Measurements from ENCODE around the gene TP53AIP1.

The TP53AIP1 gene

GRCh38 chr11:128904303-128904655 lies 38.4 kb downstream of the TP53AIP1 start:
- peak overlapping the region in 7 of 10 experiments; percentile 8 to 69 (median 52); a peak in 9 of 20 replicates for H3K4me3 ChIP-seq
- no peaks in the 10 kb centered on the region for H3K9me3 ChIP-seq (replicated peaks in 1 of 11)
- peak overlapping the region in 9 of 11 experiments; percentile 30 to 90 (median 67); a peak in 12 of 22 replicates for H3K27ac ChIP-seq
- H4K20me1 ChIP-seq = peaks cover 0 to 6% (median 0%) of the 10 kb centered on the region in 11 experiments; a peak in 1 of 22 replicates
- peak overlapping the region; percentile 15 to 77 (median 65); a peak in 15 of 22 replicates for H3K9ac ChIP-seq
- H3K36me3 ChIP-seq = peaks cover 0 to 11% (median 0%) of the 10 kb centered on the region in 11 experiments; a peak in 1 of 22 replicates
- H3K27me3 ChIP-seq = peaks cover 0 to 4% (median 0%) of the 10 kb centered on the region in 11 experiments; a peak in 3 of 22 replicates
- no peak for TF ChIP-seq Cebpa-rat (IDR thresholded peaks at IDR 0.05)
- H3K4me1 ChIP-seq = peaks cover 55 to 70% (median 63%) of the 10 kb centered on the region in 10 experiments
- peak overlapping the region; percentile 86 to 97 (median 92) for H3K4me2 ChIP-seq

DNA sequence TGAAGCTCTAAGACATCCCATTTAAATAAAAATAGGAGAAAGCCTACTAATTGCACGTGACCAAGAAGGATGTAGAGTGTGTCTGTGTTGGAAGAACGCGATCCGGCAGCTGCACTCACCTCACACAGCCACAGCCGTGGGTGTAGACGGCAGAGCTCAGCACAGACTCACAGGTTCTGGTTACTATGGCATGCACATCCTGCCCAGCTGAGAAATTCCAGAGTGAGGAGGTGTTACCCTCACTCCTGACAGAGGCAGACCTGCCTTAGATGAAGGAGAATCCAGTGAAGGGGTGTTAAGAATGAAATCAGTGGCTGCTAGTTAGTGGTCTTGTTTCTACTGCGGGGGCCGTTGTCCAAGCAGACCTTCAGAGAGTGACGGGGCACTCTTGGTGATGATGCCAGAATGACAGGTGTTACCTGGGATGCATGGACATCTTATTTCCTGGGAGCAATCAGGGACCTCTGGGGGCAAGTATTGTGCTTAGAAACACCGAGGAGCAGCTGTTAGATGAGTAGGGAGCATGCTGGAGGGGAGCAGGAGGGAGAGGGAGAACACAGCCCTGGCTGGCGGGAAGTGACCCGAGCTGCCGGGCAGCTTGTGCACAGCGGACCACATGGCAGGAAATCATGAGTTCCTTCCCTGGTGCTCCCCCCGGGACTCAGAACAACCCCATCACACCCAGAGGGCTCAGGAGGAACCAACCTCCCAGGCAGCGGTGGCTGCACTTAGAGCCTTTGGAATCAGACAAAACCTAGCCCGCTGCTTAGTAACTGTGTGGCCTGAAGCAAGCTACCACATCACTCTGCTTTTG lies 39.2 kb downstream of the TP53AIP1 start:
- H3K4me3 ChIP-seq = peak overlapping the region in 7 of 10 experiments; percentile 8 to 69 (median 45); a peak in 5 of 20 replicates
- peaks cover 47 to 62% (median 57%) of the 10 kb centered on the region in 10 experiments for H3K4me1 ChIP-seq
- H3K27ac ChIP-seq = peak overlapping the region in 7 of 11 experiments; percentile 38 to 90 (median 67); a peak in 8 of 22 replicates
- no peaks in the 10 kb centered on the region for H3K9me3 ChIP-seq (replicated peaks in 1 of 11)
- H4K20me1 ChIP-seq = peaks cover 0 to 6% (median 0%) of the 10 kb centered on the region in 11 experiments; a peak in 1 of 22 replicates
- peaks cover 0 to 11% (median 0%) of the 10 kb centered on the region in 11 experiments; a peak in 1 of 22 replicates for H3K36me3 ChIP-seq
- H3K27me3 ChIP-seq = peaks cover 0 to 4% (median 0%) of the 10 kb centered on the region in 11 experiments; a peak in 3 of 22 replicates
- peak overlapping the region in 10 of 11 experiments; percentile 15 to 77 (median 40); a peak in 12 of 22 replicates for H3K9ac ChIP-seq
- no peak for TF ChIP-seq Cebpa-rat (IDR thresholded peaks at IDR 0.05)
- peak overlapping the region; percentile 86 to 97 (median 92) for H3K4me2 ChIP-seq

- Histone ChIP-seq H3K9me3 (replicated peaks in 1 of 11) (no peaks in the 10 kb centered on the region), H3K27ac (no peak overlapping the region; a peak in 1 of 22 replicates), H3K27me3 (peaks cover 0 to 4% (median 0%) of the 10 kb centered on the region in 11 experiments; a peak in 3 of 22 replicates), H3K4me2 (peak overlapping the region in 9 of 11 experiments; percentile 23 to 97 (median 86); a peak in 11 of 22 replicates), H3K4me3 (no peak overlapping the region), H3K36me3 (peaks cover 0 to 11% (median 0%) of the 10 kb centered on the region in 11 experiments; a peak in 1 of 22 replicates), H3K4me1 (peaks cover 38 to 59% (median 51%) of the 10 kb centered on the region in 10 experiments), H4K20me1 (peaks cover 0 to 6% (median 0%) of the 10 kb centered on the region in 11 experiments; a peak in 1 of 22 replicates), H3K9ac (no peak overlapping the region)
- TF ChIP-seq Cebpa-rat (IDR thresholded peaks at IDR 0.05) = no peak
Measured at GRCh38 chr11:128902515-128903066, 40.1 kb downstream of the TP53AIP1 start.

DNA sequence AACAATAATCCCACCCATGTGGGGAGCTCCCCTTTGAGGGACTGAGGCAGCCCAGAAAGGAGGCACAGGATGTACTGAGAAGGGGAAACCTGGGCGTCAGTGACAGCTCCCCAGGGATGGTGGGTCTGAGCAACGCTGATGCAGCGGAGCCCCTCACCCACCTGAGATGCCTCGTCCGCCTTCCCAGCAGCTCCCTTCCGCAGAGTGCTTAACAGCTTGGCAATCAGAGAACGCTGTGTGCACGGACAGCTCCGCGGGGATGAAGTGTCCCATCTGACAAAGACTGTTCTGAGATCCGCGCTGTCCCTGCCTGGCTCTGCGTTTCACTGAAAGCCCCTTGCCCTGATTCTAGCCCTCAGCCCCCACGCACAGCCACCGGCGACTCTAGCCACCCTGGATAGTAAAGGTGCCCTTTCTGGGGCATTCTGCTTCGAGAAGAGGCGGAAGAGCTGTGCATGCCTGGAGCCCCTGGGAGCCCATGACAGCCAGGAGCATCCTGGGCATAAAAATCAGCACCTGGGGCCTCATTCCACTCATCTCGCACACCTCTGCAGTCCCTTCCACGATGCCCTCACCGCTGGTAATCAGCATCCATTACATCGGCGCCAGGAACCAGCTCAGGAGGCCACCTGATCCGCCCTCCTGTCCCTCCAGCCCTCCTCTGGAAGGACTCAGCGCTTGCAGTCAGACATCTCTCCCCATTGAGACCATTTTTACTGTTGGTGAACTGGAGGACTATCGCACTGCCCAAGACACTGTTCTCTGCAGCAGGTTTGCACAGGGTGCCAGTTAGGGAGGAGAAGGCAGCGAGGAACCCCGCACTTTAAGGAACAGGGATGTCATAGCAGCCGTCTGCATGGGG lies 40.8 kb downstream of the TP53AIP1 start:
- peaks cover 0 to 11% (median 0%) of the 10 kb centered on the region in 11 experiments; a peak in 1 of 22 replicates for H3K36me3 ChIP-seq
- no peak overlapping the region for H3K9ac ChIP-seq
- H3K4me1 ChIP-seq = peaks cover 31 to 53% (median 44%) of the 10 kb centered on the region in 10 experiments
- H3K4me2 ChIP-seq = peak overlapping the region in 9 of 11 experiments; percentile 2 to 97 (median 30); a peak in 11 of 22 replicates
- H3K27me3 ChIP-seq = peaks cover 0 to 4% (median 0%) of the 10 kb centered on the region in 11 experiments; a peak in 3 of 22 replicates
- H4K20me1 ChIP-seq = peaks cover 0 to 6% (median 0%) of the 10 kb centered on the region in 11 experiments; a peak in 1 of 22 replicates
- TF ChIP-seq Cebpa-rat (IDR thresholded peaks at IDR 0.05) = no peak
- no peak overlapping the region; a peak in 1 of 22 replicates for H3K27ac ChIP-seq
- no peaks in the 10 kb centered on the region for H3K9me3 ChIP-seq (replicated peaks in 1 of 11)
- no peak overlapping the region for H3K4me3 ChIP-seq

DNA sequence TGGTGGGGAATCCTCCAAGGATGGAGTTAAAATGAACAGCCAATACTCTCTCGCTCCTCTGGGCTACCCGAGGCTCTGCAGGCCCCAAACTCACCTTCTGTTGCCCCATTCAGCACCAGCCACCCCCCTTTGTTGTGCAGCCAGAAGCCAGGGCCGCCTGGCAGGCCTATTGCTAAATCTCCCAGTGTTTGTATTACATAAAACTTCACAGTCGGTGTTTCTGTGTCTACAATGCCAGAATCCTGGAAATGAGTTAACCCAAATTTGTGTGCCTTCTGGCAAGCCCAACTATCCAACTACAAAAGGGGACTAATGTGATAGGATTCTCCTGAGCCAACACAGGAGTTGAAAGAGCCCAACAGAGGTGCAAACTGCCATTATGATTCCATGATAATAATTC lies 42.2 kb downstream of the TP53AIP1 start:
- TF ChIP-seq Cebpa-rat (IDR thresholded peaks at IDR 0.05) = no peak
- Histone ChIP-seq H3K9me3 (replicated peaks in 1 of 11) (no peaks in the 10 kb centered on the region), H4K20me1 (peaks cover 0 to 6% (median 0%) of the 10 kb centered on the region in 11 experiments; a peak in 2 of 22 replicates), H3K9ac (no peak overlapping the region), H3K4me2 (no peak overlapping the region), H3K36me3 (peaks cover 0 to 11% (median 0%) of the 10 kb centered on the region in 11 experiments; a peak in 1 of 22 replicates), H3K4me3 (no peak overlapping the region), H3K4me1 (peaks cover 21 to 45% (median 33%) of the 10 kb centered on the region in 10 experiments), H3K27ac (no peak overlapping the region), H3K27me3 (peaks cover 0 to 4% (median 0%) of the 10 kb centered on the region in 11 experiments; a peak in 3 of 22 replicates)

DNA sequence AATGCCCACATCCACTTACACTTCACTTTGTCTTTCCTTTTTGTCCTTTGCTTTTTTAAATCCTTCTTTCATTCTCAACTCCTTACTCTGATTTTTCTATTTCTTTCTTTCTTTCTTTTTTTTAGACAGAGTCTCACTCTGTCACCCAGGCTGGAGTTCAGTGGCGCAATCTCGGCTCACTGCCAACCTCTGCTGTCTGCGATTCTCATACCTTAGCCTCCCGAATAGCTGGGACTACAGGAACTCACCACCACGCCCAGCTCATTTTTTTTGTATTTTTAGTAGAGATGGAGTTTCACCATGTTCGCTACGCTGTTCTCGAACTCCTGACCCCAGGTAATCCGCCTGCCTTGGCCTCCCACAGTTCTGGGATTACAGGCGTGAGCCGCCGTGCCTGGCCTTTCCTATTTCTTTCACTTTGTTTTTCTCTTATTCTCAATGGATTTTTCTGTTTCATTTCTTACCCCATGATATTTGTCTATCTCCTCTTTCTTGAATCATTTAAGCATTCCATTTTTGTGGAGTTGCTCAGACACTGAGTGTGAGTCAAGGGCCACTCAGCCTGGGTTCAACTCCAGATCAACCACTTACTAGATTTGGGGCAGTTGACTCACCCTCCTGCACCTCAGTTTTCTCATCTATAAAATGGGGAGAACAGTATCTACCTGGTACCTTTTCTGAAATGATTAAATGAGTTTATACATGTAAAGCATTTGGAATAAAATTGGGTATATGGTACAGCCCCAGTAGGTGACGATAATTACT lies 43.9 kb downstream of the TP53AIP1 start:
- Histone ChIP-seq H3K4me3 (no peak overlapping the region), H3K9me3 (replicated peaks in 1 of 11) (no peaks in the 10 kb centered on the region), H3K9ac (no peak overlapping the region), H3K36me3 (peaks cover 0 to 11% (median 0%) of the 10 kb centered on the region in 11 experiments; a peak in 1 of 22 replicates), H3K4me2 (peak overlapping the region in 5 of 11 experiments; percentile 1 to 44 (median 31); a peak in 5 of 22 replicates), H3K27me3 (peaks cover 0 to 14% (median 0%) of the 10 kb centered on the region in 11 experiments; a peak in 8 of 22 replicates), H3K27ac (no peak overlapping the region), H3K4me1 (peaks cover 17 to 38% (median 31%) of the 10 kb centered on the region in 10 experiments), H4K20me1 (peaks cover 0 to 6% (median 0%) of the 10 kb centered on the region in 11 experiments; a peak in 2 of 22 replicates)
- TF ChIP-seq Cebpa-rat (IDR thresholded peaks at IDR 0.05) = no peak

DNA sequence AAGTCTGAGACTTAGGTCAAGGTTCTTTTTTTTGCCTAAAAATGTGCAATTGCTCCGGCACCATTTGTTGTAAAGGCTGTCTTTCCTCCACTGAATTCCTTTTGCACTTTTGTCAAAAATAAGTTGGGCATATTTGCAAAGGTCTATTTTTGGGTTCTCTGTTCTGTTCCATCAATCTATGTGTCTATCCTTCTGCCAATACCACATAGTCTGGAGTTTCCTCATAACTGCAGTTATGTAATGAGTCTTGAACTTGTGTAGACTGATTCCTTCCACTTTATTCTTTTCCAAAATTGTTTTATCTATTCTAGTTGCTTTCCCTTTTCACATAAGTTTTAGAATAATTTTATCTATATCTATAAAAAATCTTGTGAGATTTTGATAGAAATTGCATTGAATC lies 44.8 kb downstream of the TP53AIP1 start:
- Histone ChIP-seq H3K4me2 (peak overlapping the region in 4 of 11 experiments; percentile 26 to 44 (median 33); a peak in 4 of 22 replicates), H3K9me3 (replicated peaks in 1 of 11) (no peaks in the 10 kb centered on the region), H3K27ac (no peak overlapping the region), H3K4me1 (peaks cover 16 to 38% (median 30%) of the 10 kb centered on the region in 10 experiments), H4K20me1 (peaks cover 0 to 8% (median 0%) of the 10 kb centered on the region in 11 experiments; a peak in 2 of 22 replicates), H3K36me3 (peaks cover 0 to 11% (median 0%) of the 10 kb centered on the region in 11 experiments; a peak in 1 of 22 replicates), H3K27me3 (peaks cover 3 to 19% (median 5%) of the 10 kb centered on the region in 11 experiments; a peak in 17 of 22 replicates), H3K9ac (no peak overlapping the region), H3K4me3 (no peak overlapping the region)
- no peak for TF ChIP-seq Cebpa-rat (IDR thresholded peaks at IDR 0.05)
